ENCODE data around the gene HOMER1. TPM values are rescaled to one million over a fixed set of nuclear protein-coding genes. Genes with fewer than 3 reads are reported as not detected.

The HOMER1 gene
- total and polyA plus RNA-seq, 9 of the 15 experiments (the other 6 are each of a cell fraction or from before 2014, with no cell fraction given), result 6.3 to 39.9 (median 9.9) TPM

GRCh38 chr5:79514391-79515105, 614 bp upstream of the HOMER1 start (continued):
- TF ChIP-seq ZNF318 (IDR thresholded peaks at IDR 0.05; ENCODE audit: borderline replicate concordance in 1 of 2, low read depth in 1 of 2) (peak in 1 of 2 experiments; percentile 91; a peak in 2 of 4 replicates), CTCFL (IDR thresholded peaks at IDR 0.05; ENCODE audit: borderline replicate concordance, insufficient read depth, low read depth, low read length, poor library complexity, severe bottlenecking) (no peak), ZNF717 (CRISPR knock-in tag; IDR thresholded peaks at IDR 0.05) (no peak), POLR2H (tag; IDR thresholded peaks at IDR 0.05; ENCODE audit: low read depth) (peak; percentile 62), HOMEZ (CRISPR knock-in tag; IDR thresholded peaks at IDR 0.05) (no peak), POLR2AphosphoS2 (IDR thresholded peaks at IDR 0.05; ENCODE audit: low read length) (no peak; the same call in 1 of the 2 replicates)
